HG02588 (cell line): ENCODE data around the gene CASKIN1.
"Not testable (repeated sequence)": the region's sequence is repeated elsewhere in the genome, so short reads cannot be mapped to it uniquely, and the experiment has no call there.

ENCODE experiments used
- ATAC-seq: cut with Tn5 transposase; IDR thresholded peaks from one replicate; pipeline ENCODE4 v1.9.1; 2021; ENCODE audit warnings: mild to moderate bottlenecking, moderate library complexity; ENCODE audit not compliant: unreplicated experiment

The CASKIN1 gene

DNA sequence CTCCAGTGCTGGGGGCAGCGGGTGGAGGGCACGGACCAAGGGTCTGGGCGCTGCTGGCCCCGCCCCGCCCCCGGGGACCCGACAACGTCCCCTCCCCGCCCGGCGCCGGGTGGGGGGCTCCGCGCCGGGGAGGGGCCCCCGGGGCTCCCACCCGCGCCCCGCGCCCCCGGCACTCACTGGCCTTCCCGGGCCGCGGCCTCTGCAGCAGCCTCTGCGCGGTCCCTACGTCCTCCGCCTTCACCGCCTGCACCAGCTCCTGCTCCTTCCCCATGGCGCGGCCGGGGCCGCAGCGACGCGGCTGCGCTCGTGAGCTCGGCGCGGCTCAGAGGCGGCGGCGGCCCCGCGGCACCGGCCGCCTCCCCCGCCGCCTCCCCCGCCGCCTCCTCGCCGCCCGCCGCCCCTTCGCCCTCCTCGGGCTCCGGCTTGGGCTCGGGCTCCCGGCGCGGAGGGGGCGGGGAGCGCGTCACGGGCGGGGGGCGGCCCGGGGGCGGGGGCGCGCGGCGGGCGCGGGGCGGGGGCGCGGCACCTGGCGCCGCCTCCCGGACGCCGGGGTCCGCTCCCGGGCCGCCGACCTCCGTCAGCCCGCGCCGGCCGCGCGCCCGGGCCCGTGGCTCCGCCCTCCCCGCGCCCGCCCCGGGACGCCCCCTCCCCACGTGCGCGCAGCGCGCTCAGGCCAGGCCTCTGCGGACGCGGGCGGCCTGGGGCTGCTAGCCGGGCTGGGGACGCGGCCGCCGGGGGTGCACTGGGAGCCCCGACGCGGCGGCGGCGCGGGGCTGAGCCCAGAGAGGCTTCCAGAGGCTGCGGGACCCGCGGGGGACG is at the start of gene CASKIN1:
TSS of gene CASKIN1 (minus strand) at position 444 of the 819 bp plus-strand sequence. CDS start at position 271, 173 bp downstream.
- no peak for ATAC-seq

GRCh38 chr16:2244926-2245795 is 48.8 kb upstream of the CASKIN1 start:
- ATAC-seq = no peak

- ATAC-seq = no peak
Observed at GRCh38 chr16:2244301-2244700, 47.9 kb upstream of the CASKIN1 start.

GRCh38 chr16:2243781-2244180 is 47.4 kb upstream of the CASKIN1 start:
- ATAC-seq = no peak

DNA sequence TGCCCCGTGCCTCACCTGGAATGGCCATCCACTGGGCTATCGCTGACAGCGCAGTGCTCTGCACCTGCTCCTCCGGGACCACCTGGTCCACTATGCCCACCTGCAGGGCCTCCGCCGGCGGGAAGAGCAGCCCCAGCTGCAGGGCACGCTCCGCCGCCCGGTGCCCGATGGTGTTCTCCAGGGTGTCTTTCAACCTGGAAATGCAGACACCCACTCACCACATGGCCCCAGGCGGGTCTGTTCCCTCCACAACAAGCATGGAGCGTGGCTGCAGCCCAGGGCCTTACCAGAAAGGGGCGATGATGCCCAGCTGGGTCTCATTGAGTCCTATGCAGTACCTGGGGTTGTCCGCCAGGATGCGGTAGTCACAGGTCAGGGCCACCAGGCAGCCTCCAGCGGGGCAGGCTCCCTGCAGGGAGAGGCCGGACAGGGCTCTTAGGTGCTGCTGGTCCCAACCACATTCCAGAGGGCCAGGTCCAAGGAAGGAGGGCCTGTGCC is 46.7 kb upstream of the CASKIN1 start:
- no peak for ATAC-seq

- ATAC-seq = no peak
Observed at GRCh38 chr16:2242598-2242997, 46.2 kb upstream of the CASKIN1 start.

DNA sequence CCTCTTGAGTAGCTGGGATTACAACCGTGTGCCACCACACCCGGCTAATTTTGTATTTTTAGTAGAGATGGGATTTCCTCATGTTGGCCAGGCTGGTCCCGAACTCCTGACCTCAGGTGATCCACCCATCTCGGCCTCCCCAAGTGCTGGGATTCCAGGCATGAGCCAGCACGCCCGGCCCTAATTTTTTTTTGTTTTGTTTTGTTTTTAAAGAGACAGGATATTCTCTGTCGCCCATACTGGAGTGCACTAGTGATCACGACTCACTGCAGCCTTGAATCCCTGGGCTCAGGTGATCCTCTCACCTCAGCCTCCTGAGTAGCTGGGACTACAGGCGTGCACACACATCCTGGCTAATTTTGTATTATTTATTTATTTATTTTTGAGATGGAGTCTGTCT is 43.9 kb upstream of the CASKIN1 start:
- ATAC-seq = not testable (repeated sequence)

DNA sequence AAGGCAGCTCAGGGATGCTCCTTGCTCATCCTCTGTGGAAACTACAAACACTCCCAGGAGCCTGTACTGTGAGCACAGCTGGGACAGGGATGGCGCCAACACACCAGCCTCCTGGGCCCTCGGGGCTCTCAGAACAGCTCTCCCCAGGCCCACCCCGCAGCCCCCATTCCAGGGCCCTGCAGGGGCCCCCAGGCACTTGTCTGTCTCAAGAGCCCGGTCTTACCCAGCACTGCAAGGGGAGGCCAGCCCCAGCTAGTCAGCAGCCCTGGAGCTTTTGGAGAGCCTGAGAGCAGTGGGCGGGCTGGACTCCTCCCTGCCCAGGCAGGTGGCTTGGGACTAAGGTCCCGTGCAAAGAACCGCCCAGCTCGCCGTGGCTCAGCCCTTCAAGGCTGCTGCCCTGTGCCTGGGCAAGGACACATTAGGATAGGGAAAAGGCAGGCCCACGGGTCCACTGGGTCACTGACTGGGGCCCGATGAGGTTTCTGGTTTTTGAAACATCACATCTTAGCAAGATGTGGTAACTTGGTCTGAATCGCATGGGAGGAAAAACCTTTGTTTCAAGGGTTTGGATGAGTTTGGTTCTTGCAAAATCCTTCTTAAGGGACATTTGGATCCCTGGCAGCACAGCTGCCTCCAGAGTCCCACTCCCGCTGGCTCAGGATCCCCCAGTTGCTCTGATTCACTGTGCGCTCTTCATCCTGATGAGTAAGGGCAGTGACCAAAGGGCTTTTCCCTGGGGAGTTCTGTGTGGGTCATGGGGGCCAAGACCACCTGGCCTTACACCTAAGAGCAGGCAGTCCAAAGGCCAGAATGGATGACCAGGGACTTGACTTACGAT is 42.7 kb upstream of the CASKIN1 start:
- ATAC-seq = no peak

DNA sequence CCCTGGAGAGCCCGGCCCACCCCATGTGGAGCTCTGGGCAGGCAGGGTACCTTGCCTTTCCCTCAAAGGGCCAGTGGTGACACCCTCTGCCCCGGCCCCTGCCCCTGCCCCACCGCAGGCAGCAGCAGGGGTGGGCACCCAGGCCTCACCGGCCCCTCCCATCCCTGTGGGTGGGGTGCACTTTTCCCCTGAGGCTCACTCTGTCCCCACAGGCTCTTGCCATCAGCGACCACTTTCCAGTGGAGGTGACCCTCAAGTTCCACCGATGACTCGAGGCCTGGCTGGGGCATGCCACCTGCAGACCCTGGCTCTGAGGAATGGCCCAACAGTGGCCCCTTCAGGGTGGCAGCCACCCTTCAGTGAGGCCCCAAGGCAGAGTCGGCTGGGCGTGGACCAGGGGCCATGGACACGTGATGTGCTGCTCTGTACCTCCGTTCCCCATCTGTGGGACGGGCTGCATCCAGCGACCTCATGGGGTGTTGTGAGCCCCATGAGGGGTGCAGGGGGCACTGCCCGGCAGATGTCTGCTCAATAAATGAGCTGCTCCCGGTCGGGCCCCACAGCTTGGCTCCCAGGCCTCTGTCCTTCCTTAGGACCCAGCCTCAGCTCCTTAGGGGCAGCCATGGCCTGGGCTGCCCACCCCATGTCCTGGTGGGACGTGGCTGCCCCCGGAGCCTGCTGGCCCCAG is 41.9 kb upstream of the CASKIN1 start:
- ATAC-seq = no peak

DNA sequence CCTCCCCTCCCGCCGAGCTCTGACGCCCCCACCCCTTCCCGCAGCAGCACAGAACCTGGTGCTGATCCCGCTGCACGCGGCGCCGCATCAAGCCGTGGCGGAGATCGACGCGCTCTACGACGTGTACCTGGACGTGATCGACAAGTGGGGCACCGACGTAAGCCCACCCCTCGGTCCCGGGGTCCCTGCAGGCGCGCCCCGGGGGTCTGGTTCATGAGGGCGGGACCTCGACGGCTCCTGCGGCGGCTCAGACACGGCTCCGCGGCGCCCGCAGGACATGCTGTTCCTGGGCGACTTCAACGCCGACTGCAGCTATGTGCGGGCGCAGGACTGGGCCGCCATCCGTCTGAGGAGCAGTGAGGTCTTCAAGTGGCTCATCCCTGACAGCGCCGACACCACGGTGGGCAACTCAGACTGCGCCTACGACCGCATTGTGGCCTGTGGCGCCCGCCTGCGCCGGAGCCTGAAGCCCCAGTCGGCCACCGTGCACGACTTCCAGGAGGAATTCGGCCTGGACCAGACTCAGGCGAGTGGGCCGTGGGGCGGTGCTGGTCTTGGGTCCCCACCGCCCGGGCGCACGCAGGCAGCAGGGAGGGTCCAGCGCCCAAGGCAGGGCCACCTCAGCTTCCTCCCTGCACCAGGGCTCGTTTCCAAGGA is 41.2 kb upstream of the CASKIN1 start:
- no peak for ATAC-seq

DNA sequence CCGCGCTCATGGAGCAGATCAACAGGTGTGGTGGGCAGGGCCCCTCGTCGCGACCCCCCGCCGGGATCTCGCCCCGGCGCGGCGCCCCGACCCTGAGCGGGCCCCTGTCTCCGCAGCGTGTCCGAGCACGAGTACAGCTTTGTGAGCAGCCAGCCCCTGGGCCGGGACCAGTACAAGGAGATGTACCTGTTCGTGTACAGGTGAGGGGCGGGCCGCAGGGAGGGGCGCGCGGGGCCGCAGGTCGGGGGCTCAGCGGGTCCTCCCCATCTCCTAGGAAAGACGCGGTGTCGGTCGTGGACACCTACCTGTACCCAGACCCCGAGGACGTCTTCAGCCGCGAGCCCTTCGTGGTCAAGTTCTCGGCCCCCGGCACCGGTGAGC is 40.7 kb upstream of the CASKIN1 start:
- no peak for ATAC-seq

GRCh38 chr16:2236337-2237101 is 40.1 kb upstream of the CASKIN1 start, which contains the start of gene DNASE1L2:
Gene DNASE1L2, plus strand, starts transcription at chr16:2236444. Its CDS starts 373 bp downstream, at chr16:2236817.
- no peak for ATAC-seq

- no peak for ATAC-seq
Observed at GRCh38 chr16:2235695-2236336, 39.4 kb upstream of the CASKIN1 start.

DNA sequence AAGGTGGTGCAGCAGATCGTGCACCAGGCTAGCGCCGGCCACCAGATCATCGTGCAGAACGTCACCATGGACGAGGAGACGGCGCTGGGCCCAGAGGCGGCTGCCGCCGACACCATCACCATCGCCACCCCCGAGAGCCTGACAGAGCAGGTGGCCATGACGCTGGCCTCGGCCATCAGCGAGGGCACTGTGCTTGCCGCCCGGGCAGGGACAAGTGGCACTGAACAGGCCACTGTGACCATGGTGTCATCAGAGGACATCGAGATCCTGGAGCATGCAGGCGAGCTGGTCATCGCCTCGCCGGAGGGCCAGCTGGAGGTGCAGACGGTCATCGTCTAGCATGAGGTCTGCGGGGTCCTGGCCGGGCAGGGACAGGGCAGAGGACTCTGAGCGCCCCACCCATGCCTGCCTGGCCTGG is 38.8 kb upstream of the CASKIN1 start:
- ATAC-seq = no peak

DNA sequence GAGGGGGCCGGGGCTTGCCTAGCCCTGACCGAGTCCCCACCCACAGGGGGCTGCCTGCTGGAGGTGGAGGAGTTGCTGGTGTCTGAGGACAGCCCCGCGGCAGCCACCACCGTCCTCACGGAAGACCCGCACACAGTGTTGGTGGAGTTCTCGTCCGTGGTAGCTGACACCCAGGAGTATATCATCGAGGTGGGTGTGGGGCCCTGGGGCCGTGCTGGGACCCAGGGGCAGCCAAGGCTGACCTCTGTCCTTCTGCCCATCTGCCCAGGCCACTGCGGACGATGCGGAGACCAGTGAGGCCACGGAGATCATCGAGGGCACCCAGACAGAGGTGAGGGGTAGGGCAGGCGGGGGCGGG is 38.4 kb upstream of the CASKIN1 start:
- ATAC-seq = no peak

DNA sequence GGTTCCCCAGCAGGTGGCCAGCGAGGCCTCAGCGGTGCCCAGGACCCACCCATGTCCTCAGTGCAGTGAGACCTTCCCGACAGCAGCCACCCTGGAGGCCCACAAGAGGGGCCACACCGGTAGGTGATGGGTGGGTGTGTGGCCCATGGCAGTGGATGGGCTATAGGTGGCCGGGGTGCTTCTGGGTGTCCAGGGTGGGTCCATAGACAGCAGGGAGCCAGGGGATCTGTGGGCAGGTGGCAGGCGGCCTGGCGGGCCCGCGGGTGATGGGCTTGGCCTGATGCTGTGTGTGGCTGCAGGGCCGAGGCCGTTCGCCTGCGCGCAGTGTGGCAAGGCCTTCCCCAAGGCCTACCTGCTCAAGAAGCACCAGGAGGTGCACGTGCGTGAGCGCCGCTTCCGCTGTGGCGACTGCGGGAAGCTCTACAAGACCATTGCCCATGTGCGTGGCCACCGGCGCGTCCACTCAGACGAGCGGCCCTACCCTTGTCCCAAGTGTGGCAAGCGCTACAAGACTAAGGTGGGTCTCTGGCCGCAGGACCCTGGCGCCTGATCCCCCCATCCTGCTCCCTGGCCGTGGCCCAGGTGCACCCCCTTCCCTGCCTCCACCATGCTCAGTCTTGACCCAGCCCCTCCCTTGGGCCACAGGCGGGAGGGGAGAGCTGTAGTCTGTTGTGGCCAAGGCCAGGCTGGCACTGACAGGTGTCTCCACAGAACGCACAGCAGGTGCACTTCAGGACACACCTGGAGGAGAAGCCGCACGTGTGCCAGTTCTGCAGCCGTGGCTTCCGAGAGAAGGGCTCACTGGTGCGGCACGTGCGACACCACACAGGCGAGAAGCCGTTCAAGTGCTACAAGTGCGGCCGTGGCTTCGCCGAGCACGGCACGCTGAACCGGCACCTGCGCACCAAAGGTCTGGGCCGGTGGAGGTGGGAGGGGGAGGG is 37.7 kb upstream of the CASKIN1 start:
- no peak for ATAC-seq

DNA sequence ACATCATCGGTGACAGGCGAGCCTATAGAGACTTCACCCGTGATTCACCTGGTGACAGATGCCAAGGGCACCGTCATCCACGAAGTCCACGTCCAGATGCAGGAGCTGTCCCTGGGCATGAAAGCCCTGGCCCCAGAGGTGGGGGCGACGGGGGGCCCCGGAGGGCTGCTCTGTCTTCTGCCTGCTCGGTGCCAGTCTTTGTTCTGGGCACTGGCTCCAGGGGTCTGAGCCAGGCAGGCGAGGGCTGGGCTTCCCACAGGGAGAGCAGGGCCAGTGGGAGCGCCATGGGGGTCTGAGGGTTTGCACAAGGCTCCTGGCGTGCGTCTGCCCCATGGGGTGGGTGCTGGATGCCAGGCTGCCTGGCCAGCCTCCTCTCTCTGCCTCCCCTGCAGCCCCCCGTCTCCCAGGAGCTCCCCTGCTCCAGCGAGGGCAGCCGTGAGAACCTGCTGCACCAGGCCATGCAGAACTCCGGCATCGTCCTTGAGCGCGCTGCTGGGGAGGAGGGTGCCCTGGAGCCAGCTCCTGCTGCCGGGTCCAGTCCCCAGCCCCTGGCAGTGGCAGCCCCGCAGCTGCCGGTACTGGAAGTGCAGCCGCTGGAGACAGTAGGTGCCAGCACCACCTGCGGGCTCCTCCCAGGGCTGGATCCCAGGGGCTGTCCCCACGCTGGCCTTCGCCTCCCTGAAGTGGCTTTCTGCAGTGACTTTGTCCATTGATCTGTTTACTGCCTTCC is 36.8 kb upstream of the CASKIN1 start:
- ATAC-seq = no peak
